GM12878 (cell line): ENCODE data around the gene COX5A. TPM values are rescaled to one million over a fixed set of nuclear protein-coding genes. Genes with fewer than 3 reads are reported as not detected.

Source experiments
- ATF2 ChIP-seq: IDR thresholded peaks from 2 replicates; pipeline ENCODE4 v1.6.1; 2012; ENCODE audit warnings: low read length, inconsistent platforms
- BCL11A ChIP-seq: IDR thresholded peaks from 2 replicates; pipeline ENCODE4 v1.6.1; 2011; ENCODE audit warnings: low read depth, low read length
- CHD4 ChIP-seq: fragments of 200-600 bp; sonication (generic); IDR thresholded peaks from 2 replicates; pipeline ENCODE4 v1.6.1; 2016; ENCODE audit warnings: mild to moderate bottlenecking
- E2F4 ChIP-seq: IDR thresholded peaks from 2 replicates; pipeline ENCODE4 v1.6.1; 2012; ENCODE audit warnings: low read depth, low read length, improper control_type of control experiment
- ESRRA ChIP-seq: IDR thresholded peaks from 2 replicates; pipeline ENCODE4 v1.6.1; 2012; ENCODE audit warnings: mild to moderate bottlenecking, low read length, improper control_type of control experiment
- ETV6 ChIP-seq, 2 experiments: fragments of 450-650 bp in 1 of 2; IDR thresholded peaks in 1 of 2; conservative IDR thresholded peaks in 1 of 2; 2 replicates each; pipeline ENCODE4 v1.6.1; 2014; ENCODE audit warnings: antibody characterized with exemption in 1 of 2, borderline replicate concordance in 1 of 2, low read depth in 1 of 2, mild to moderate bottlenecking in 1 of 2, moderate library complexity in 1 of 2
- HDAC6 ChIP-seq: fragments of 200-600 bp; sonication (generic); IDR thresholded peaks from one replicate; pipeline ENCODE4 v1.8.0; 2017; ENCODE audit warnings: antibody characterized with exemption; ENCODE audit not compliant: unreplicated experiment
- HDGF ChIP-seq: fragments of 450-650 bp; IDR thresholded peaks from 2 replicates; pipeline ENCODE4 v1.6.1; 2016; ENCODE audit warnings: antibody characterized with exemption
- MAX ChIP-seq: IDR thresholded peaks from 2 replicates; pipeline ENCODE4 v1.6.1; 2012; ENCODE audit warnings: low read depth, low read length, improper control_type of control experiment
- MYB ChIP-seq: fragments of 150-350 bp; IDR thresholded peaks from 2 replicates; pipeline ENCODE4 v1.6.1; 2014; ENCODE audit warnings: mild to moderate bottlenecking, low read depth, low read length, borderline replicate concordance
- NBN ChIP-seq: fragments of 450-650 bp; IDR thresholded peaks from 2 replicates; pipeline ENCODE4 v1.6.1; 2016
- NKRF ChIP-seq: fragments of 450-650 bp; conservative IDR thresholded peaks from 2 replicates; pipeline ENCODE4 v1.6.1; 2017; ENCODE audit warnings: mild to moderate bottlenecking, moderate library complexity
- PML ChIP-seq: IDR thresholded peaks from 2 replicates; pipeline ENCODE4 v1.6.1; 2012; ENCODE audit warnings: low read length, inconsistent platforms
- POLR2AphosphoS2 ChIP-seq: IDR thresholded peaks from 2 replicates; pipeline ENCODE4 v1.6.1; 2011; ENCODE audit warnings: low read depth, mild to moderate bottlenecking, low read length, improper control_type of control experiment, moderate library complexity
- RUNX3 ChIP-seq: IDR thresholded peaks from 2 replicates; pipeline ENCODE4 v1.6.1; 2012; ENCODE audit warnings: low read length, inconsistent platforms
- ZBED1 ChIP-seq: IDR thresholded peaks from 2 replicates; pipeline ENCODE4 v1.6.1; 2016; ENCODE audit warnings: borderline replicate concordance
- ZNF274 ChIP-seq: IDR thresholded peaks from one replicate; pipeline ENCODE4 v1.8.0; 2011; ENCODE audit not compliant: insufficient read length, insufficient read depth
- ZNF592 ChIP-seq: fragments of 450-650 bp; IDR thresholded peaks from 2 replicates; pipeline ENCODE4 v1.6.1; 2017; ENCODE audit warnings: mild to moderate bottlenecking, moderate library complexity
- ZZZ3 ChIP-seq: IDR thresholded peaks from 2 replicates; pipeline ENCODE4 v1.6.1; 2011; ENCODE audit warnings: low read depth; ENCODE audit not compliant: control insufficient read depth, insufficient read length
- polyA plus RNA-seq, 11 experiments: library from polyadenylated mRNA; depleted of rRNA in 4 of 11; unstranded in 6 of 11; stranded (reverse) in 5 of 11; fragments of >200 nt; fragmentation: Nextera tagmentation in 4 of 11; fragmentation: Illumina TruSeq in 1 of 11; extraction: Ambion mirVana in 4 of 11; extraction: Trizol in 1 of 11; gene quantifications; 1 replicate in 1 of 11; 2 replicates in 10 of 11; pipeline versions ENCODE4 v1.2.1 to v1.2.3, GENCODE V29; 2011 to 2016; ENCODE audit warnings: inconsistent platforms in 2 of 11, missing spikeins in 2 of 11, low read depth in 1 of 11
- total RNA-seq, 4 experiments: library from RNA; depleted of rRNA in 3 of 4; stranded (reverse); fragments of >200 nt in 3 of 4; fragmentation: Illumina TruSeq in 1 of 4; extraction: Trizol in 1 of 4; gene quantifications; 2 replicates each; pipeline versions ENCODE4 v1.2.1 to v1.2.3, GENCODE V29; 2013 to 2021

COX5A gene
- total and polyA plus RNA-seq, 10 of the 15 experiments (the other 5 are each of a cell fraction or from before 2014, with no cell fraction given) = 84.5 to 1,218 (median 392) TPM

GRCh38 chr15:74937590-74938371, at the start of gene COX5A (continued):
- no peak for TF ChIP-seq HDAC6
- no peak for TF ChIP-seq ZNF274
- 0 out of 2 replicates have a peak, but pooled peaks have one; percentile 23 for TF ChIP-seq ZNF592
- TF ChIP-seq BCL11A = no peak
- TF ChIP-seq ZZZ3 = no peak
- peak; percentile 85 for TF ChIP-seq NKRF
- no peak for TF ChIP-seq ATF2
- TF ChIP-seq NBN = no peak
- TF ChIP-seq MYB = no peak
- TF ChIP-seq MAX = peak; percentile 0; the same call in 1 of the 2 replicates
- no peak; the same call in 1 of the 2 replicates for TF ChIP-seq E2F4
- no peak for TF ChIP-seq ETV6 (conservative IDR thresholded peaks at IDR 0.05 in 1 of 2, IDR thresholded peaks at IDR 0.05 in 1 of 2; ENCODE audit: borderline replicate concordance in 1 of 2, low read depth in 1 of 2)
- TF ChIP-seq ESRRA = no peak
- peak; percentile 2; the same call in 1 of the 2 replicates for TF ChIP-seq RUNX3
- TF ChIP-seq PML = peak; percentile 72; the same call in 1 of the 2 replicates
- no peak for TF ChIP-seq HDGF
- no peak for TF ChIP-seq CHD4
- peak; percentile 48; the same call in 1 of the 2 replicates for TF ChIP-seq POLR2AphosphoS2
- no peak for TF ChIP-seq ZBED1
